Loucy (cell line): Measurements from ENCODE around the gene ZNF134.

Experiments used
- H2AFZ ChIP-seq: fragments of 200-600 bp; sonication (generic); 2 replicates; pipeline ENCODE4 v1.6.0; 2016; ENCODE audit warnings: antibody characterized with exemption, mild to moderate bottlenecking, low read length, moderate library complexity
- H3F3A ChIP-seq: fragments of 200-600 bp; 2 replicates; pipeline ENCODE4 v1.6.0; 2016; ENCODE audit warnings: antibody characterized with exemption, low read depth, mild to moderate bottlenecking
- H3K27me3 ChIP-seq: fragments of 200-600 bp; sonication (generic); 2 replicates; pipeline ENCODE4 v1.6.1; 2014; ENCODE audit warnings: low read length, mild to moderate bottlenecking; ENCODE audit not compliant: insufficient read depth, poor library complexity, severe bottlenecking
- H3K36me3 ChIP-seq: fragments of 200-600 bp; sonication (generic); 2 replicates; pipeline ENCODE4 v1.6.1; 2016; ENCODE audit warnings: low read length; ENCODE audit not compliant: insufficient read depth
- H3K4me1 ChIP-seq: fragments of 200-600 bp; sonication (generic); 2 replicates; pipeline ENCODE4 v1.5.1; 2014; ENCODE audit warnings: low read length, mild to moderate bottlenecking; ENCODE audit not compliant: insufficient read depth, poor library complexity, severe bottlenecking
- H3K4me2 ChIP-seq: fragments of 200-600 bp; sonication (generic); 2 replicates; pipeline ENCODE4 v1.6.0; 2014; ENCODE audit warnings: antibody characterized with exemption, low read length, low read depth, mild to moderate bottlenecking; ENCODE audit not compliant: poor library complexity, severe bottlenecking
- H3K4me3 ChIP-seq: fragments of 200-600 bp; sonication (generic); 2 replicates; pipeline ENCODE4 v1.5.1; 2014; ENCODE audit warnings: low read length, mild to moderate bottlenecking, mixed read lengths; ENCODE audit not compliant: poor library complexity, severe bottlenecking
- H3K79me2 ChIP-seq: fragments of 200-600 bp; sonication (generic); 2 replicates; pipeline ENCODE4 v1.6.1; 2014; ENCODE audit warnings: low read length; ENCODE audit not compliant: insufficient read depth
- H3K9ac ChIP-seq: fragments of 200-600 bp; sonication (generic); 2 replicates; pipeline ENCODE4 v1.6.0; 2014; ENCODE audit warnings: mild to moderate bottlenecking, low read depth, low read length, moderate library complexity; ENCODE audit not compliant: poor library complexity, severe bottlenecking
- H3K9me2 ChIP-seq: fragments of 200-600 bp; sonication (generic); replicated peaks from 2 replicates; pipeline ENCODE4 v1.6.1; 2016; ENCODE audit warnings: low read depth, low read length, mixed read lengths
- H3K9me3 ChIP-seq: fragments of 200-600 bp; sonication (generic); 2 replicates; pipeline ENCODE4 v1.6.1; 2014; ENCODE audit warnings: mild to moderate bottlenecking, antibody characterized with exemption, low read length, low read depth; ENCODE audit not compliant: insufficient read depth
- H4K20me1 ChIP-seq: fragments of 200-600 bp; sonication (generic); 2 replicates; pipeline ENCODE4 v1.6.0; 2014; ENCODE audit warnings: antibody characterized with exemption, low read length, mild to moderate bottlenecking; ENCODE audit not compliant: insufficient read depth, poor library complexity, severe bottlenecking
- EZH2phosphoT487 ChIP-seq: fragments of 200-600 bp; IDR thresholded peaks from 2 replicates; pipeline ENCODE4 v1.6.1; 2018; ENCODE audit warnings: antibody characterized with exemption, mild to moderate bottlenecking, moderate library complexity, borderline replicate concordance
- TF ChIP-seq, protein P1 (sequence below): fragments of 200-600 bp; sonication (generic); conservative IDR thresholded peaks from 2 replicates; pipeline ENCODE4 v1.5.1; 2014; ENCODE audit warnings: mild to moderate bottlenecking, antibody characterized with exemption, low read length

ZNF134 gene

GRCh38 chr19:57664269-57665127 lies 50.5 kb downstream of the ZNF134 start:
- Histone ChIP-seq H2AFZ (no peak overlapping the region), H3K9ac (no peak overlapping the region), H3F3A (no peaks in the 10 kb centered on the region), H3K4me1 (no peaks in the 10 kb centered on the region), H3K9me2 (no peaks in the 10 kb centered on the region), H3K4me2 (no peak overlapping the region), H3K4me3 (no peak overlapping the region), H3K79me2 (no peaks in the 10 kb centered on the region), H3K36me3 (no peaks in the 10 kb centered on the region), H3K27me3 (no peaks in the 10 kb centered on the region), H4K20me1 (no peaks in the 10 kb centered on the region), H3K9me3 (no peaks in the 10 kb centered on the region; the same call in 1 of the 2 replicates)
- no peak for TF ChIP-seq EZH2phosphoT487
- TF ChIP-seq, protein P1, sequence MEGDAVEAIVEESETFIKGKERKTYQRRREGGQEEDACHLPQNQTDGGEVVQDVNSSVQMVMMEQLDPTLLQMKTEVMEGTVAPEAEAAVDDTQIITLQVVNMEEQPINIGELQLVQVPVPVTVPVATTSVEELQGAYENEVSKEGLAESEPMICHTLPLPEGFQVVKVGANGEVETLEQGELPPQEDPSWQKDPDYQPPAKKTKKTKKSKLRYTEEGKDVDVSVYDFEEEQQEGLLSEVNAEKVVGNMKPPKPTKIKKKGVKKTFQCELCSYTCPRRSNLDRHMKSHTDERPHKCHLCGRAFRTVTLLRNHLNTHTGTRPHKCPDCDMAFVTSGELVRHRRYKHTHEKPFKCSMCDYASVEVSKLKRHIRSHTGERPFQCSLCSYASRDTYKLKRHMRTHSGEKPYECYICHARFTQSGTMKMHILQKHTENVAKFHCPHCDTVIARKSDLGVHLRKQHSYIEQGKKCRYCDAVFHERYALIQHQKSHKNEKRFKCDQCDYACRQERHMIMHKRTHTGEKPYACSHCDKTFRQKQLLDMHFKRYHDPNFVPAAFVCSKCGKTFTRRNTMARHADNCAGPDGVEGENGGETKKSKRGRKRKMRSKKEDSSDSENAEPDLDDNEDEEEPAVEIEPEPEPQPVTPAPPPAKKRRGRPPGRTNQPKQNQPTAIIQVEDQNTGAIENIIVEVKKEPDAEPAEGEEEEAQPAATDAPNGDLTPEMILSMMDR: no peak

GRCh38 chr19:57665261-57665806 lies 51.3 kb downstream of the ZNF134 start:
- H3F3A ChIP-seq: no peaks in the 10 kb centered on the region
- no peaks in the 10 kb centered on the region for H3K79me2 ChIP-seq
- no peak overlapping the region for H2AFZ ChIP-seq
- no peaks in the 10 kb centered on the region; the same call in 1 of the 2 replicates for H3K9me3 ChIP-seq
- H3K4me3 ChIP-seq: no peak overlapping the region
- no peaks in the 10 kb centered on the region for H3K27me3 ChIP-seq
- H4K20me1 ChIP-seq: no peaks in the 10 kb centered on the region
- H3K4me2 ChIP-seq: no peak overlapping the region
- TF ChIP-seq EZH2phosphoT487: no peak
- TF ChIP-seq, protein P1: no peak
- no peaks in the 10 kb centered on the region for H3K9me2 ChIP-seq
- no peak overlapping the region for H3K9ac ChIP-seq
- H3K4me1 ChIP-seq: no peaks in the 10 kb centered on the region
- H3K36me3 ChIP-seq: no peaks in the 10 kb centered on the region

GRCh38 chr19:57667228-57667627 lies 53.2 kb downstream of the ZNF134 start:
- H2AFZ ChIP-seq: no peak overlapping the region
- no peaks in the 10 kb centered on the region for H3K27me3 ChIP-seq
- no peak overlapping the region for H3K4me2 ChIP-seq
- no peaks in the 10 kb centered on the region for H3K4me1 ChIP-seq
- H3K79me2 ChIP-seq: no peaks in the 10 kb centered on the region
- H3K36me3 ChIP-seq: no peaks in the 10 kb centered on the region
- H3K9me2 ChIP-seq: no peaks in the 10 kb centered on the region
- no peaks in the 10 kb centered on the region; the same call in 1 of the 2 replicates for H3K9me3 ChIP-seq
- no peak overlapping the region for H3K4me3 ChIP-seq
- H3K9ac ChIP-seq: no peak overlapping the region
- H4K20me1 ChIP-seq: no peaks in the 10 kb centered on the region
- no peak for TF ChIP-seq EZH2phosphoT487
- TF ChIP-seq, protein P1: no peak
- H3F3A ChIP-seq: no peaks in the 10 kb centered on the region
